ENCODE data around the gene AUTS2. TPM values are rescaled to one million over a fixed set of nuclear protein-coding genes. Genes with fewer than 3 reads are reported as not detected.

AUTS2 gene
- total RNA-seq, 3 donors from 2014 or later = 31.5 to 94.3 (median 81.3) TPM

GRCh38 chr7:69685293-69685631 lies 87.0 kb downstream of the AUTS2 start:
- H3K36me3 ChIP-seq = no peaks in the 10 kb centered on the region
- no peaks in the 10 kb centered on the region for H3K4me1 ChIP-seq
- intact Hi-C loops (cut with DNase I; ENCODE audit: low total_unique reads) = no loop called here
- H3K9me3 ChIP-seq = no peaks in the 10 kb centered on the region
- H3K27me3 ChIP-seq = no peaks in the 10 kb centered on the region
- H3K27ac ChIP-seq = peak overlapping the region in 1 of 2 donors; percentile 38
- no peak overlapping the region for H3K4me3 ChIP-seq
- TF ChIP-seq CTCF (IDR thresholded peaks at IDR 0.05) = no peak
- TF ChIP-seq POLR2A (IDR thresholded peaks at IDR 0.05) = no peak
- no peak for TF ChIP-seq POLR2AphosphoS5 (IDR thresholded peaks at IDR 0.05)
- no peak for DNase-seq (ENCODE audit: low spot score in 2 of 2)

DNA sequence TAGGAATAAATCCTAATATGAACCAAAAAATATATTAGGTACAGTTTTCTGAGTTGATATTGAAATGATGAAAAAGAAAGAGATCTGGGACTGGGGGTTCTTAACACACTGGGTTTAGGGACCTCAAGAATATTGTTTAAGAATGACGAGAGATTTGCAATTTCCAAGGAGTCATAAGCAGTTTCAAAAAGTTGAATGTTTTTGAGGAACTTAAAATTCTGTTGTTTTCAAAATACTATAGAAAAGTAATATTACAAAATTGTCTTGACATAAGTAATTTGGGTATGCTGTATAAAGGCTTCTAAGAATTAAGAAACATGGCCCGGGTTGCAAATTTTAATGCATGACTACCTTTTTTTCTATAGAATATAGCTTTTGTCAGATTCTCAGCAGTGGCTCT lies 88.1 kb downstream of the AUTS2 start:
- H3K36me3 ChIP-seq = no peaks in the 10 kb centered on the region
- no peak for TF ChIP-seq CTCF (IDR thresholded peaks at IDR 0.05)
- no peak for TF ChIP-seq POLR2A (IDR thresholded peaks at IDR 0.05)
- no peak for TF ChIP-seq POLR2AphosphoS5 (IDR thresholded peaks at IDR 0.05)
- H3K9me3 ChIP-seq = no peaks in the 10 kb centered on the region
- intact Hi-C loops (cut with DNase I; ENCODE audit: low total_unique reads) = no loop called here
- DNase-seq (ENCODE audit: low spot score in 2 of 2) = no peak
- H3K27me3 ChIP-seq = no peaks in the 10 kb centered on the region
- no peaks in the 10 kb centered on the region for H3K4me1 ChIP-seq
- H3K4me3 ChIP-seq = no peak overlapping the region
- no peak overlapping the region for H3K27ac ChIP-seq

DNA sequence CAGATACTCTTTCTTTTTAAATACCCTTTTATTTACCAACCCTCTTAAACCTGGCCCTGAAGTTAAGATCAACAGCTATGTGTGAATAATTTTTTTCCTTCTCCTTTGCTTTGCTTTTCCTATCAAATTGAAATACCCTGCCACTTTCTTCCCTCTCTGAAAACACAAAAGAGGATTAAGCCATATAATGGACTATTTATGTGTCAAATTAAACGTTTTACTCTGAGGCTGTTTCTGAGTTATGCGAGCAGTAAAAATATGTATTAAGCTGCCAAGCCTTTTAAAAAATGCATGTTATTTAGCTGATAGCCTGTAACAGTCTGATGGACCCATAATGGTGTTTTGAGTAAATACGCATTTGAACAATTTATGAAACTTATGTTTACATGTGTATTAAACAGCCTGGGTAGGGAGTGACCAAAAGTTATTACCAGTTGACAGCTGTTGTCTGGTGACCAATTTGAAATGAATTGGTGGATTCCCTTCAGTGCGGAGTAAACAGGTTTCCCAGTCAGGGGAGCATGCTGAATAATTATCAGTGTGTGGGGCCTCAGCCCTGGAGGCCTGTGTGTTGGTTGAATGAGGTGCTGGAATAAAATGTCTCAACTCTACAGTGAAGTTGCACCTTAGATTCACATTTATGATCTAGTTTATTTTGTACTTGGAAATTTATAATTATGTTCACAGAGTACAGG lies 89.6 kb downstream of the AUTS2 start:
- Histone ChIP-seq H3K4me3 (no peak overlapping the region), H3K4me1 (no peaks in the 10 kb centered on the region), H3K27me3 (no peaks in the 10 kb centered on the region), H3K27ac (no peak overlapping the region), H3K36me3 (no peaks in the 10 kb centered on the region), H3K9me3 (no peaks in the 10 kb centered on the region)
- intact Hi-C loops (cut with DNase I; ENCODE audit: low total_unique reads) = no loop called here
- TF ChIP-seq POLR2AphosphoS5 (IDR thresholded peaks at IDR 0.05) = no peak
- no peak for DNase-seq (ENCODE audit: low spot score in 2 of 2)

DNA sequence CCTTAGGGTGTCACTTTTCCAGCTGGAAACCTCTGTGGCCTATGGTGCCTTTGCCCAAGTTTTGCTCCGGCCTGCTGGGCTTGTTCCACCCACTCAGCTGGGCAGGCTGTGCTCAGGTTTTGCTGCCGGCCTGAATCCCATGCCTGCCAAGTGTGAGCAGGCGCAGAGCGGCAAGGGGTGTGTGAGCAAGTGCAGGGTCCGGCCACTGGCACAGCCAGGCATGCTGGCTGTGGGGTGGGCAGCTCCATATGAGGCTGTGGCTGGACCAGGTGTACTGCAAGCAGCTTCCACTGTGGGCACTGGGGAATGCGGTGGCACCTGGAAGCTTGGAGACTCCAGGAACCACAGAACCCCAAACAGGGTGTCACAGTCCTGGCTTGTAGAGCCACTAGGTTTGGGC lies 92.1 kb downstream of the AUTS2 start:
- no peak overlapping the region for H3K27ac ChIP-seq
- intact Hi-C loops (cut with DNase I; ENCODE audit: low total_unique reads) = no loop called here
- no peak for TF ChIP-seq CTCF (IDR thresholded peaks at IDR 0.05)
- no peak for TF ChIP-seq POLR2AphosphoS5 (IDR thresholded peaks at IDR 0.05)
- TF ChIP-seq POLR2A (IDR thresholded peaks at IDR 0.05) = no peak
- no peak for DNase-seq (ENCODE audit: low spot score in 2 of 2)
- no peaks in the 10 kb centered on the region for H3K4me1 ChIP-seq
- H3K36me3 ChIP-seq = no peaks in the 10 kb centered on the region
- H3K4me3 ChIP-seq = no peak overlapping the region
- H3K27me3 ChIP-seq = no peaks in the 10 kb centered on the region
- H3K9me3 ChIP-seq = no peaks in the 10 kb centered on the region

DNA sequence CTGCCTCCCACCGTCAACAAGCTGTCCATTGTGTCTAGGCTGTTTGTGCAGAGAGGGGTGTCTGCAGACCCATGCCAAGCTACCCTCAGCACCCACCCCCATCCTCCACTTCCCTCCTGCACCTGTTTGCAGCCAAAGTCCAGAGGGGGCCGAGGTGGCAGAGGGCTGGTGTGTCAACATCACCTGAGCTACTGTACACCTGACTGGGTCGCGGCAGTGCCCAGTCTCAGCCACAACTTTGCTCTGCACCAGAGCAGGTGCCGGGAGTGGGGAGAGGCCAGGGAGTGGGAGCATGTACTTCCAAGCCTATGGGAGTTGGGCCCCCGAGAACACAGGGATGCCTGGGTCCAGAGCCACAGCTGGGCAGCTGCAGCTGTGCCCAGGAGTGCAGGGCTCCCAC lies 93.1 kb downstream of the AUTS2 start:
- no peak for DNase-seq (ENCODE audit: low spot score in 2 of 2)
- Histone ChIP-seq H3K4me3 (no peak overlapping the region), H3K27me3 (no peaks in the 10 kb centered on the region), H3K9me3 (no peaks in the 10 kb centered on the region), H3K36me3 (no peaks in the 10 kb centered on the region), H3K4me1 (no peaks in the 10 kb centered on the region), H3K27ac (no peak overlapping the region)
- intact Hi-C loops (cut with DNase I; ENCODE audit: low total_unique reads) = no loop called here
- TF ChIP-seq POLR2AphosphoS5 (IDR thresholded peaks at IDR 0.05) = no peak
- no peak for TF ChIP-seq CTCF (IDR thresholded peaks at IDR 0.05)

GRCh38 chr7:69691734-69692133 lies 93.5 kb downstream of the AUTS2 start:
- no peaks in the 10 kb centered on the region for H3K9me3 ChIP-seq
- no peak for TF ChIP-seq CTCF (IDR thresholded peaks at IDR 0.05)
- TF ChIP-seq POLR2AphosphoS5 (IDR thresholded peaks at IDR 0.05) = no peak
- intact Hi-C loops (cut with DNase I; ENCODE audit: low total_unique reads) = no loop called here
- no peaks in the 10 kb centered on the region for H3K27me3 ChIP-seq
- no peak overlapping the region for H3K4me3 ChIP-seq
- no peaks in the 10 kb centered on the region for H3K4me1 ChIP-seq
- no peaks in the 10 kb centered on the region for H3K36me3 ChIP-seq
- H3K27ac ChIP-seq = no peak overlapping the region
- DNase-seq (ENCODE audit: low spot score in 2 of 2) = no peak

Measured in breast epithelium (tissue), 4 donors.